Measurements from ENCODE around the gene SLC26A2.
"Not testable (repeated sequence)": the region's sequence is repeated elsewhere in the genome, so short reads cannot be mapped to it uniquely, and the experiment has no call there.

SLC26A2 gene

GRCh38 chr5:149937610-149938009 is 22.9 kb upstream of the SLC26A2 start:
- peak; percentile 34 for DNase-seq (ENCODE audit: low spot score)

GRCh38 chr5:149938279-149938678 is 22.3 kb upstream of the SLC26A2 start:
- DNase-seq (ENCODE audit: low spot score): peak; percentile 61

- peak; percentile 72 for DNase-seq (ENCODE audit: low spot score)
Measured at GRCh38 chr5:149938791-149939358, 21.7 kb upstream of the SLC26A2 start.

- no peak for DNase-seq (ENCODE audit: low spot score)
Measured at GRCh38 chr5:149939546-149939945, 21.0 kb upstream of the SLC26A2 start.

- no peak for DNase-seq (ENCODE audit: low spot score)
Measured at GRCh38 chr5:149940077-149940574, 20.4 kb upstream of the SLC26A2 start.

GRCh38 chr5:149940941-149941644 is 19.5 kb upstream of the SLC26A2 start:
- DNase-seq (ENCODE audit: low spot score): no peak

GRCh38 chr5:149941795-149942194 is 18.8 kb upstream of the SLC26A2 start:
- DNase-seq (ENCODE audit: low spot score): no peak

GRCh38 chr5:149942199-149942598 is 18.4 kb upstream of the SLC26A2 start:
- no peak for DNase-seq (ENCODE audit: low spot score)

- not testable (repeated sequence) for DNase-seq (ENCODE audit: low spot score)
Measured at GRCh38 chr5:149942741-149943169, 17.8 kb upstream of the SLC26A2 start.

- not testable (repeated sequence) for DNase-seq (ENCODE audit: low spot score)
Measured at GRCh38 chr5:149943177-149943949, 17.2 kb upstream of the SLC26A2 start.

GRCh38 chr5:149944666-149945065 is 15.9 kb upstream of the SLC26A2 start, which contains the start of gene PDE6A:
Gene PDE6A (minus strand): TSS chr5:149944793. CDS start chr5:149944673, 120 bp downstream.
- no peak for DNase-seq (ENCODE audit: low spot score)

GRCh38 chr5:149946118-149946517 is 14.4 kb upstream of the SLC26A2 start:
- no peak for DNase-seq (ENCODE audit: low spot score)

- DNase-seq (ENCODE audit: low spot score): no peak
Measured at GRCh38 chr5:149948993-149949392, 11.6 kb upstream of the SLC26A2 start.

- no peak for DNase-seq (ENCODE audit: low spot score)
Measured at GRCh38 chr5:149951138-149951749, 9.3 kb upstream of the SLC26A2 start.

GRCh38 chr5:149953436-149954121 is 7.0 kb upstream of the SLC26A2 start:
- no peak for DNase-seq (ENCODE audit: low spot score)

GRCh38 chr5:149954798-149955197 is 5.8 kb upstream of the SLC26A2 start:
- DNase-seq (ENCODE audit: low spot score): no peak

GRCh38 chr5:149956685-149957084 is 3.9 kb upstream of the SLC26A2 start:
- no peak for DNase-seq (ENCODE audit: low spot score)

GRCh38 chr5:149957855-149958254 is 2.7 kb upstream of the SLC26A2 start:
- DNase-seq (ENCODE audit: low spot score): no peak

GRCh38 chr5:149959406-149960236 is 937 bp upstream of the SLC26A2 start:
- peak; percentile 87 for DNase-seq (ENCODE audit: low spot score)

- DNase-seq (ENCODE audit: low spot score): peak; percentile 10
Measured at GRCh38 chr5:149961186-149961685, 678 bp downstream of the SLC26A2 start.

Data from kidney capillary endothelial cell (primary cell).